Cardiac muscle cell (in vitro differentiated cells and primary cell): ENCODE results near the gene SELENOF. TPM values are rescaled to one million over a fixed set of nuclear protein-coding genes. Genes with fewer than 3 reads are reported as not detected.
"Not testable (repeated sequence)": the region's sequence is repeated elsewhere in the genome, so short reads cannot be mapped to it uniquely, and the experiment has no call there.

Source experiments
- DNase-seq, 2 donors: peaks; one replicate each; pipeline versions ENCODE4 v3.0.0 to v3.0.0-alpha.2; 2010 to 2017; ENCODE audit warnings: low read depth in 1 of 2, low spot score in 1 of 2
- H3K27ac ChIP-seq: fragments of 200-600 bp; sonication (generic); 2 replicates; pipeline ENCODE4 v1.5.1; 2016
- H3K27me3 ChIP-seq: fragments of 200-600 bp; sonication (generic); 2 replicates; pipeline ENCODE4 v1.6.0; 2016; ENCODE audit warnings: control low read depth
- H3K36me3 ChIP-seq: fragments of 200-600 bp; sonication (generic); 2 replicates; pipeline ENCODE4 v1.5.1; 2016; ENCODE audit warnings: control low read depth
- H3K4me1 ChIP-seq: fragments of 200-600 bp; sonication (generic); 2 replicates; pipeline ENCODE4 v1.8.1; 2017; ENCODE audit warnings: low read depth, mild to moderate bottlenecking, mixed run types
- H3K4me3 ChIP-seq: fragments of 200-600 bp; sonication (generic); 2 replicates; pipeline ENCODE4 v1.5.1; 2016; ENCODE audit warnings: mild to moderate bottlenecking
- H3K9me3 ChIP-seq: fragments of 200-600 bp; sonication (generic); 2 replicates; pipeline ENCODE4 v1.5.1; 2017; ENCODE audit warnings: low read depth, mild to moderate bottlenecking, control low read depth
- polyA plus RNA-seq: library from polyadenylated mRNA; unstranded; fragments of >200 nt; fragmentation: Nextera tagmentation; extraction: Ambion mirVana; gene quantifications from 2 replicates; pipeline ENCODE4 v1.2.1, GENCODE V29; 2016
- total RNA-seq: library from RNA; depleted of rRNA; stranded (reverse); fragments of >200 nt; gene quantifications from 2 replicates; pipeline ENCODE4 v1.2.3, GENCODE V29; 2016
- TF ChIP-seq, protein P1 (sequence below): IDR thresholded peaks from 2 replicates; pipeline ENCODE4 v1.5.1; 2012; ENCODE audit warnings: low read depth, mild to moderate bottlenecking, low read length

SELENOF gene
- total and polyA plus RNA-seq, 2 experiments from 2014 or later, result 37.6 to 116 TPM

GRCh38 chr1:86821956-86822355, 92.0 kb downstream of the SELENOF start:
- peaks cover 25% of the 10 kb centered on the region for H3K4me1 ChIP-seq

DNA sequence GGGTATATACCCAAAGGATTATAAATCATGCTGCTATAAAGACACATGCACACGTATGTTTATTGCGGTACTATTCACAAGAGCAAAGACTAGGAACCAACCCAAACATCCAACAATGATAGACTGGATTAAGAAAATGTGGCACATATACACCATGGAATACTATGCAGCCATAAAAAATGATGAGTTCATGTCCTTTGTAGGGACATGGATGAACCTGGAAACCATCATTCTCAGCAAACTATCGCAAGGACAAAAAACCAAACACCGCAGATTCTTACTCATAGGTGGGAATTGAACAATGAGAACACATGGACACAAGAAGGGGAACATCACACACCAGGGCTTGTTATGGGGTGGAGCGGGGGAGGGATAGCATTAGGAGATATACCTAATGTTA, 94.0 kb downstream of the SELENOF start:
- H3K27ac ChIP-seq, H3K27me3 ChIP-seq, H3K4me3 ChIP-seq, DNase-seq, H3K36me3 ChIP-seq, H3K9me3 ChIP-seq: not testable (repeated sequence)
- peaks cover 17% of the 10 kb centered on the region for H3K4me1 ChIP-seq

More at GRCh38 chr1:86821956-86822355, 92.0 kb downstream of the SELENOF start:
- Histone ChIP-seq H3K36me3 (no peaks in the 10 kb centered on the region), H3K4me3 (no peak overlapping the region), H3K27ac (no peak overlapping the region), H3K9me3 (no peaks in the 10 kb centered on the region), H3K27me3 (no peaks in the 10 kb centered on the region)
- TF ChIP-seq, protein P1, sequence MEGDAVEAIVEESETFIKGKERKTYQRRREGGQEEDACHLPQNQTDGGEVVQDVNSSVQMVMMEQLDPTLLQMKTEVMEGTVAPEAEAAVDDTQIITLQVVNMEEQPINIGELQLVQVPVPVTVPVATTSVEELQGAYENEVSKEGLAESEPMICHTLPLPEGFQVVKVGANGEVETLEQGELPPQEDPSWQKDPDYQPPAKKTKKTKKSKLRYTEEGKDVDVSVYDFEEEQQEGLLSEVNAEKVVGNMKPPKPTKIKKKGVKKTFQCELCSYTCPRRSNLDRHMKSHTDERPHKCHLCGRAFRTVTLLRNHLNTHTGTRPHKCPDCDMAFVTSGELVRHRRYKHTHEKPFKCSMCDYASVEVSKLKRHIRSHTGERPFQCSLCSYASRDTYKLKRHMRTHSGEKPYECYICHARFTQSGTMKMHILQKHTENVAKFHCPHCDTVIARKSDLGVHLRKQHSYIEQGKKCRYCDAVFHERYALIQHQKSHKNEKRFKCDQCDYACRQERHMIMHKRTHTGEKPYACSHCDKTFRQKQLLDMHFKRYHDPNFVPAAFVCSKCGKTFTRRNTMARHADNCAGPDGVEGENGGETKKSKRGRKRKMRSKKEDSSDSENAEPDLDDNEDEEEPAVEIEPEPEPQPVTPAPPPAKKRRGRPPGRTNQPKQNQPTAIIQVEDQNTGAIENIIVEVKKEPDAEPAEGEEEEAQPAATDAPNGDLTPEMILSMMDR, result no peak
- DNase-seq, result no peak

DNA sequence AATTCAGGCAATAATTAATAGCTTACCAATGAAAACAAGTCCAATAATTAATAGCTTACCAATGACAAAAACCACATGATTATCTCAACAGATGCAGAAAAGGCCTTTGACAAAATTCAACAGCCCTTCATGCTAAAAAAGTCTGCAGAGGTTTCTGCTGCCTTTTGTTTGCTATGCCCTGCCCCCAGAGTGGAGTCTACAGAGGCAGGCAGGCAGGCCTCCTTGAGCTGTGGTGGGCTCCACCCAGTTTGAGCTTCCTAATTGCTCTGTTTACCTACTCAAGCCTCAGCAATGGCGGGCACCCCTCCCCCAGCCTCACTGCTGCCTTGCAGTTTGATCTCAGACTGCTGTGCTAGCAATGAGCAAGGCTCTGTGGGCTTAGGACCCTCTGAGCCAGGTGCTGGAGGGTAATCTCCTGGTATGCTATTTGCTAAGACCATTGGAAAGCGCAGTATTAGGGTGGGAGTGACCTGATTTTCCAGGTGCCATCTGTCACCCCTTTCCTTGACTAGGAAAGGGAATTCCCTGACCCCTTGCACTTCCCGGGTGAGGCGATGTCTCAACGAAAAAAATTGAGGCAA, 96.6 kb downstream of the SELENOF start:
- H3K27me3 ChIP-seq, H3K4me3 ChIP-seq, H3K36me3 ChIP-seq, H3K27ac ChIP-seq, DNase-seq, H3K9me3 ChIP-seq, H3K4me1 ChIP-seq: not testable (repeated sequence)

- not testable (repeated sequence) for H3K36me3 ChIP-seq, DNase-seq, H3K27ac ChIP-seq, H3K4me3 ChIP-seq, H3K9me3 ChIP-seq, H3K27me3 ChIP-seq, H3K4me1 ChIP-seq
Observed at GRCh38 chr1:86814118-86814517, 99.8 kb downstream of the SELENOF start.

Other genes with a start within 250 kb of the SELENOF start
- gene SH3GLB1, start 209.6 kb downstream of the SELENOF start, total RNA-seq, result 35.7 and 41.5 TPM in 2 replicates
- 57.4 and 62.6 TPM in 2 replicates for gene SH3GLB1, start 209.6 kb downstream of the SELENOF start, polyA plus RNA-seq
- gene HS2ST1, start 509 bp upstream of the SELENOF start, total RNA-seq, result 16.6 and 19.0 TPM in 2 replicates
- 13.9 and 16.0 TPM in 2 replicates for gene HS2ST1, start 509 bp upstream of the SELENOF start, polyA plus RNA-seq